ENCODE measurements around the gene TXK. TPM values are rescaled to one million over a fixed set of nuclear protein-coding genes. Genes with fewer than 3 reads are reported as not detected.

Gene TXK
- total RNA-seq, 2 donors from 2014 or later: 0.35 to 0.44 TPM

- H3K27me3 ChIP-seq: no peaks in the 10 kb centered on the region
- H3K9me3 ChIP-seq: no peaks in the 10 kb centered on the region
- no peaks in the 10 kb centered on the region for H3K4me1 ChIP-seq
- TF ChIP-seq CTCF (IDR thresholded peaks at IDR 0.05): no peak
- no peak for DNase-seq (ENCODE audit: low spot score)
- no peak overlapping the region for H3K27ac ChIP-seq
- no peak overlapping the region for H3K4me3 ChIP-seq
- H3K36me3 ChIP-seq: no peaks in the 10 kb centered on the region
Measured at GRCh38 chr4:48082956-48083355, 51.1 kb downstream of the TXK start.

- H3K36me3 ChIP-seq: no peaks in the 10 kb centered on the region
Measured at GRCh38 chr4:48081196-48081595, 52.9 kb downstream of the TXK start.

GRCh38 chr4:48079972-48080391 lies 54.1 kb downstream of the TXK start:
- Histone ChIP-seq H3K4me1 (no peaks in the 10 kb centered on the region), H3K9me3 (no peaks in the 10 kb centered on the region), H3K27ac (no peak overlapping the region), H3K4me3 (no peak overlapping the region), H3K36me3 (no peaks in the 10 kb centered on the region), H3K27me3 (no peaks in the 10 kb centered on the region)
- no peak for TF ChIP-seq CTCF (IDR thresholded peaks at IDR 0.05)
- DNase-seq (ENCODE audit: low spot score): no peak

More at GRCh38 chr4:48081196-48081595, 52.9 kb downstream of the TXK start:
- Histone ChIP-seq H3K4me1 (no peaks in the 10 kb centered on the region), H3K27me3 (no peaks in the 10 kb centered on the region), H3K4me3 (no peak overlapping the region), H3K27ac (no peak overlapping the region), H3K9me3 (no peaks in the 10 kb centered on the region)
- no peak for TF ChIP-seq CTCF (IDR thresholded peaks at IDR 0.05)
- DNase-seq (ENCODE audit: low spot score): no peak

- no peaks in the 10 kb centered on the region for H3K9me3 ChIP-seq
- no peaks in the 10 kb centered on the region for H3K36me3 ChIP-seq
Measured at GRCh38 chr4:48078862-48079655, 55.0 kb downstream of the TXK start.

GRCh38 chr4:48078425-48078824 lies 55.6 kb downstream of the TXK start:
- no peaks in the 10 kb centered on the region for H3K9me3 ChIP-seq
- H3K4me3 ChIP-seq: no peak overlapping the region
- H3K36me3 ChIP-seq: no peaks in the 10 kb centered on the region
- no peaks in the 10 kb centered on the region for H3K27me3 ChIP-seq
- no peak for TF ChIP-seq CTCF (IDR thresholded peaks at IDR 0.05)
- no peak overlapping the region for H3K27ac ChIP-seq
- H3K4me1 ChIP-seq: no peaks in the 10 kb centered on the region
- no peak for DNase-seq (ENCODE audit: low spot score)

More at GRCh38 chr4:48078862-48079655, 55.0 kb downstream of the TXK start:
- H3K27ac ChIP-seq: no peak overlapping the region
- no peaks in the 10 kb centered on the region for H3K27me3 ChIP-seq
- no peak for TF ChIP-seq CTCF (IDR thresholded peaks at IDR 0.05)
- DNase-seq (ENCODE audit: low spot score): no peak
- no peaks in the 10 kb centered on the region for H3K4me1 ChIP-seq
- H3K4me3 ChIP-seq: no peak overlapping the region

GRCh38 chr4:48074657-48075056 lies 59.4 kb downstream of the TXK start:
- H3K27me3 ChIP-seq: no peaks in the 10 kb centered on the region
- no peak overlapping the region for H3K27ac ChIP-seq
- no peak for DNase-seq (ENCODE audit: low spot score)
- no peak overlapping the region for H3K4me3 ChIP-seq
- no peaks in the 10 kb centered on the region for H3K9me3 ChIP-seq
- no peaks in the 10 kb centered on the region for H3K36me3 ChIP-seq
- no peak for TF ChIP-seq CTCF (IDR thresholded peaks at IDR 0.05)
- H3K4me1 ChIP-seq: no peaks in the 10 kb centered on the region

Data from right atrium auricular region (tissue), 2 donors.